Activated T-cell treated with anti-CD3 and anti-CD28 coated beads for 24 hours (primary cell): ENCODE data around the gene DNER.
"Not testable (repeated sequence)": the region's sequence is repeated elsewhere in the genome, so short reads cannot be mapped to it uniquely, and the experiment has no call there.

Source experiments
- DNase-seq: peaks from one replicate; pipeline ENCODE4 v3.0.0-alpha.2; 2020; ENCODE audit warnings: low read depth

The DNER gene

DNA sequence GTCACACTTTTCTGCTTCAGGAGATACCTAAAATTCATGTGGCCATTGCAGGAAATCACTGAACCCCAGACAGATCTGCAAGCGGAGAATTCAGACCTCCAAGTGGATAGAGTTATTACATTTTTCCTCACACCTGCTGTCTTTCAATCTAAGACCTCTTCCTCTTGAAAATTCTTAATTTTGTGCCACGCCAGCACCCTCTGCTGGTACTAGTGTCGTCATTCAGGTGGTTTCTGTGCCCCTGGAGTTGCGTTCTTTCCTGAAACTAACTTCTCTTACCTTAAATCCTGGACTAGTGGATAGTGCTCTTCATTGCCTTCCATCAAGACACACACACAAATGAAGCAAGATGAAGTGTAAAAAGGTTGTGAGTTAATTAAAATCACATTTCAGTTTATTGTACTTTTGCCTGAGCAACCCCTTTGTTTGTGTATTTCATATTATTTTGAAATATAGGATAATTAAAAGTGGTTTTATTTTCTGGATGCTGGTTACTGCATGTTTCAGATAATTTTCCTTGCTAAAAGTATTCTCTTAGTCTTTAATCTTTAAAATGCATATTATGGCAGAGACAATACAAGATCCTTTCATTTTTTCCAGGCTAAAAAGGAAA lies 1.6 kb upstream of the DNER start:
- DNase-seq: peak; percentile 9

DNA sequence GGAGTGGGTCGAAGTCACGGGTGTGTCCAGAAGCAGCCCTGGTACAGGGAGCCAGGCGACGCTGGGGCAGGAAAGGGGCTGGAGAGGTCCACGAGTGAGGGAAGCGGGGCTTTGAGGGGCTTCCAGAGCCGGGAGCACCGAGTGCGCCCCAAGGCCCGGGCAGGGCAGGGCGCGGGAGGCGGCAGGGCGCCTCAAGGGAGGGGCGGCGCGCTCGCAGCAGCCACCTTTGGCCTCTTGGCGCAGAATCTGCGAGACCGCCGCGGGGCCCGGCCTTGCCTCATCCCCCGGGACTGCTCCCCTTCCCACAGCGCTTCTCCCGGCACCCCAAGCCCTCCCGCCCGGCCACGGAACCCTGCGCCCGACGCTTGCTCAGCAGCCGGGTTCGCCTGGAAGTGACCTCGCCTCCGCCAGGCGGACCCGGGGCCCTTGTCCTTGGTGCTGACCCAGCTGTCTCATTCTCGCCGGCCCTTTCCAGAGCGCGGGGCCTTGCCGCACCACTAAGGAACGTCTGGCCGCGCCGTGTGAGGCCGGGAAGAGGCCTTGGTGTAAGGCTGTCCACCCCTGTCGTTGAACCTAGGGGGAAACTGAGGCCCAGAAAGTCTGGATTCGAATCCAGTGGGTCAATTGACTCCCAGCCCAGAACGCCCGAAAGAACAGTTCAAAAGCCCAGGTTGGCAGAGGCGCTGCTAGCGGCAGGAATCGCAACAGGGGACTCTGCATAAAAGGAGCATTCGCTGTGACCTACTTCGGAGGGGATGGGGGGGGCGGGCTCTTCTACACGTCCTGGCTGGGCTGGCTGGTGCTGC lies 584 bp upstream of the DNER start:
- peak; percentile 16 for DNase-seq

DNA sequence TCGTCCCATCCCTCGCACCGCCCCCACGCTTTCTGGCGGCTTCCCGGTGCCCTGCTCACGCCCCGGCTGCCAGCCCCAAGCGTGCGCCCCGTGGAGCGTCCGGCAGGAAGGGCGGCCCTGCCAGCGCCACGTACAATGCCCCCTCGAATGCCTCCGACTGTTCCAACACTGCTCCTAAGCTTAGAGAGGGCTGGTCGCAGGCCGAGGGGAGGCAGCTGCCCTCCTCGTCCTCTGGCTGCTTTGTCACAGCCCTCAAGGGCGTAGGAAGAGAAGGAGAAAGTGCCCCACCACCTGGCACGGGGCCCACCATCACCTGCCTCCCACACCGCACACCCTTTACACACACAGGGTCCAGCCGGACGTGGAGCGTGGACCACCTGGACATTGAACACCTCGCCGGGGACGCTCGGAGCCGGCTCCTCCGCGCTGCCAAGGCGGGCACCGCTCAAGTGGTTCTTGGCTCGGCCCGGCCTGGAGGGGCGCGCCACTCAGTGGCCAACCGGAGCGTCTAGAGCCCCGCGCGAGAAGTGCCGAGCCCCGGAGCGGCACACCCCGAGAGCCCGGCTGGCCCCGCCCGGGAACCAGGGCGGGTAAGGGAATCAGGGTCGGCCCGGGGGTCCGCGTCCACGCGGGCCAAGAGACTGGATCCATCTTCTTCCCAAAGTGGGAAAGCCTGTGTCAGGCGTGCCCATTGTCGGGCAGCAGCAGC lies 830 bp downstream of the DNER start:
- DNase-seq: no peak

DNA sequence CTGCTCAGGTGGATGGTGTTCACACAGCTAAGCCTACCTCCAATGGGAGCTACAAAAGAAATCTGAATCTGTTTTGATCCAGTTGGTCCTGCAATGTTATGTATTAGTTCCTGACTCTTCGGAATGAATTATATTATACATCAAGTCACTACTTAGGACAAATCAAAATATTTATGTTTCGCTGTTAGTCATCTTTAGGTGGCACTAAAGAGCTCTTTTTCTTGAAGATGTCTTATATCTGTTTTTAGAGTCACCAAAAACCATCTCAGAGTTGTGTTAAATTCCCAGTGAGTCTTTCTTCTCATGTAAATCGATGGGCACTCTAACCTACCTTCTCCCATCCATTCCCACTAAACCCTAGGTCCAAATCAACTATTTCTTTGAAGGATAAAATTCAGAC lies 2.2 kb downstream of the DNER start:
- no peak for DNase-seq

DNA sequence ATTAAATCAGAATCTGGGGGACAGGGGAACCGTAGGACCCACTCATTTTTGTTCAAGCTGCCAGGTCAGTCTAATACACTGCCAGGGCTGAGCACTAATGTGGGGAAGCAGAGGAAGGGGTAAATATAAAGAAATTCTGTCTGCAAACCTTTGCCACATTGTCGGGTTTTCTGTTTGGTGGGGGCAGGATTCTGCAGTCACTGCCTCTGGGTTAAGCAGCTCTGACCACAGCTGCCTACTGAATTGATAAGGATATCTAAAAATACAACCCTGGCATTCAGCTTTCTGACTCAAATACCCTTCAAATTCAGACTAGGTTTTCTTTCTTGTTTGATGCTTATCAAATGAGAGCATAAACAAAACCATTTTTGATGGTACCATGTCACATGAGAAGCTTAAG lies 6.0 kb downstream of the DNER start:
- DNase-seq: no peak

DNA sequence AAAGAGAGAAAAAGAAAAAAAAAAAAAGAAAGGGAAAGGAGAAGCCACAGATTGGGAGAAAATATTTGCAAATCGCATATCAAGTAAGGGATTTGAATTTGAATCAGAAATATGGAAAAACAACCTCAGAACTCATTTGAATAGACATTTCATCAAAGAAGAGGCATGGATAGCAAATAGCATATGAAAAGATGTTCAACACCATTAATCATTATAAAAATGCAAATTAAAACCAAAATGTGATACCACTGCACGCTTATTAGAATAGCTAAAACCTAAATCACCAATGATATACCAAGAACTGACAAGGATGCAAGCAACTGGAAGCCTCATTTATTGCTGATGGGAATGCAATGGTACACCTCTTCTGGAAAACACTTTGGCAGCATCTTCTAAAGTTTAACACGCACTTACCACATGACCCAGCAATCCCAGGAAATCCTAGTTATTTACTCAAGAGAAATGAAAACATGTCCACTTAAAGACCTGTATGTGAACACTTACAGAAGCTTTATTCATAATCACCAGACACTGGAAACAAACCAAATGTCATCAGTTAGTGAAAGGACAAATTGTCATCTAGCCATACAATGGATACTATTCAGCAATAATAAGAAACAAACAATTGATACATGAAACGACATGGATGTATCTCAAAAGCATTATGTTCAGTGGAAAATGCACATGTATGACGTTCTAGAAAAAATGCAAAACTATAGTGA lies 10.3 kb downstream of the DNER start:
- DNase-seq: no peak

DNA sequence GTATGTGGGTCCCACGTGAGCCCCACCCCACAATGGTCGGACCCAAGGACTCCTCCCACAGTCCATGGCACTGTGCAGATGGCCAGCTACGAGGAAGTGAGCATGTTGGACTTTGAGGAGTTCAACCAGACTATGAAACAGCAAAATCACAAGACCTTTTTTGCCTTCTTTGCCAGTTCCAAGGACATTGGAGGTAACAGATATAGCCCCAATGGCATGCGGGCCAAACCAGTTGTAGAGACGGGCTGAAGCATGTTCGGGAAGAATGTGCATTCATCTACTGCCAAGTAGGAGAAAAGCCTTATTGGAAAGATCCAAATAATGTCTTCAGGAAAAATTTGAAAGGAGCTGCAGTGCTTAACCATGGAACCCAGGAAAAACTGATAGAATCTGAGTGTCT lies 12.6 kb downstream of the DNER start:
- DNase-seq: no peak

DNA sequence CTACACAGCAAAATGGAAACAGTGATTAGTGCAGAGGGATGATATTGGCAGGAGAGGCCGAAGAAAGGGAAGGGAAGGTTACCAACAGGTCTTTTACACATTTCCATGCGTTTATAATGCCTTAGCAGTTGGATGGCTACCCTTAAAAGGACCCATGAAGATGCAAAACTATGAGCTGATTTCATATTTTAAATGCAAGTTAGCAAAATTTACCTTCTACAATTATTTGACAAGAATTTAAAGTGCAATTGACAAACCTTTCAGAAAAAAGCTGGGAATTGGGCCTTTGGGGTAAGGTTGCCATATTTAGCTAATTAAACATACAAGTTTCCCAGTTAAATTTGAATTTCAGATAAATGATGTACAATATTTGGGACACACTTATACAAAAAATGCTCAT lies 13.3 kb downstream of the DNER start:
- DNase-seq: no peak

DNA sequence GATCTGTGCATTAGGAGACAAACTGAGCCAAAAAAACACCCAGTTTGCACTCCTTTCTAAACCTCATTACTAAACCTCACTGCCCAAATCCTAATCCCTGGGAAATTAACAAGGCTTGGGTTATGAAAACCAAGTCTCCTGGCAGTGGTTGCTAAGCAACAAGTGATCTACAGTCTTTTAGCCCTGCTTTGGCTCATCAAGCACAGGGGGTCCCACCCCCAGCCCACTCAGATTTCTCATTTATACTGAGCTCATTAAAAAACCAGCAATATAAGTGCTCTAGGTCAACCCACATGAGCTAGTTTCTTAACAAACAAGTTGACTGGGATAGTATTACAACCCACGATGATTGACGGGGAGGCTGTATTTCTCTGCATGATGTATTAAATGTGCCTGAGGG lies 18.4 kb downstream of the DNER start:
- no peak for DNase-seq

DNA sequence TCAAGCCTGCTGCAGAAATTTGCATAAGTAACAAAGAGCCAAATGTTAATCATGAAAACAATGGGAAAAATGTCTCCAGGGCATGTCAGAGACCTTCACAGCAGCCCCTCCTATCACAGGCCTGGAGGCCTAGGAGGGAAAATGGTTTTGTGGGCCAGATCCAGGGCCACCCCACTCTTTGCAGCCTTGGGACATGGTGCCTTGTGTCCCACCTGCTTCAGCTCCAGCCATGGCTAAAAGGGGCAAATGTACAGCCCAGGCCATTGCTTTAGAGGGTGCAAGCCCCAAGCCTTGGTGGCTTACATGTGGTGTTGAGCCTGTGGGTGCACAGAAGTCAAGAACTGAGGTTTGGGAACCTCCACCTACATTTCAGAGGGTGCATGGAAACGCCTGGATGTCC lies 20.5 kb downstream of the DNER start:
- DNase-seq: not testable (repeated sequence)

DNA sequence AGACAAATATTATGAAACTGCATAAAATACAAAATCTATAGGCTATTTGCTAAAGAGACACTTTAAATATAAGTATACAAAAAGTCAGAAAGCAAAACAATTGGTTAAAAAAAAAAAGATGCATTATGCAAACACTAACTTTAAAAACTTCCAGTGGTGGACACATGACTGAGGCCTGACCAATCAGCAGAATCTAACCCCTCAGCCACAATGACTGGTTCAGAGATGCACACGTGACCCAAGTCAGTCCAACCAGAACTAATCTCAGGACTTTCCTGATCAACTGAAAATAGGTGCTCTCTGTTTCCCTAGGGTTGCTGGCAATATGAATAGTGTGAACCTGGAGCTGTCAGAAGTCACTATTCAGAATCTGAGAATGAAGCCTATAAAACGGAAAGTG lies 22.7 kb downstream of the DNER start:
- no peak for DNase-seq

DNA sequence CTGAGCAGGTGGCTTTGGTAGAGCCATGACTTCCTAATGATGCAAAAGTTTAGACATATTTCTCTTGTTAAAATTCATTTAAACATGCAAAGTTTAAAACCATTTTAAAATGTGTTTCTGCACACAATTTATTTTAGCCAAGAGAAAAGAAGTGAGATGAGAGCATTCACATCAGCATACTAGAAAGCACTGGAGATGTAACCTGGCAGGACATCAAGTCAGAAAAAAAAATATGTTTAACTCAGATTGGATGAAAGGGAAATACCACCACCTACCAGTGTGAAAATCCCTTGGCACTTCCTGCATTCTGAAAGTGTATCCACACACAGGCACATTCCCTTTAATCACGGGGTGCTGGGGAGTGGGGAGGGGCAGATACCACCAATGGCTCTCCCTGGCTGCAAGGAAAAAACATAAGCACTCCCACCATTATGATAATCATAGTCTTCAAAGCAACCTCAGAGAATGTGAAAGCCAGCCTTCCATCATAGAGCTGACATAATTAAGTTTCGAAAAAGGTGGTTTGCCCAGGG lies 25.0 kb downstream of the DNER start:
- DNase-seq: no peak

DNA sequence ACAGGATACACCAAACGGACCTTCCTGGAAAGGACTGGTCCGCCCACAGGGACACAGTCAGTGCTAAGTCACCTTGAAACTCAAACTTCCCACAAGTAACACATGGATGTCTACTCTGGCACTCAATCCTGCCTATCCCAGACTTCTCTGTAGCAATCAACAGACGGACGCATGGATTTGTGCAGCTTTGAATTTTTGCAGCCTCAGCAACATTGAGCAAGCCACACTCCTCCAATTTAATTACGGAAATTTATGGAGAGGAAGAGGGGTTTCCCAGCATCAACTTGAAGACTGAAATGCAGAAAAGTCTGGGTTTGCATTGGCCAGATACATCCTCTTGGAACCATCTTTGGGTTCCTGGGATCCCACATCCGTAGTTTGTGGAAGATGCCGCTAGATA lies 26.2 kb downstream of the DNER start:
- no peak for DNase-seq

DNA sequence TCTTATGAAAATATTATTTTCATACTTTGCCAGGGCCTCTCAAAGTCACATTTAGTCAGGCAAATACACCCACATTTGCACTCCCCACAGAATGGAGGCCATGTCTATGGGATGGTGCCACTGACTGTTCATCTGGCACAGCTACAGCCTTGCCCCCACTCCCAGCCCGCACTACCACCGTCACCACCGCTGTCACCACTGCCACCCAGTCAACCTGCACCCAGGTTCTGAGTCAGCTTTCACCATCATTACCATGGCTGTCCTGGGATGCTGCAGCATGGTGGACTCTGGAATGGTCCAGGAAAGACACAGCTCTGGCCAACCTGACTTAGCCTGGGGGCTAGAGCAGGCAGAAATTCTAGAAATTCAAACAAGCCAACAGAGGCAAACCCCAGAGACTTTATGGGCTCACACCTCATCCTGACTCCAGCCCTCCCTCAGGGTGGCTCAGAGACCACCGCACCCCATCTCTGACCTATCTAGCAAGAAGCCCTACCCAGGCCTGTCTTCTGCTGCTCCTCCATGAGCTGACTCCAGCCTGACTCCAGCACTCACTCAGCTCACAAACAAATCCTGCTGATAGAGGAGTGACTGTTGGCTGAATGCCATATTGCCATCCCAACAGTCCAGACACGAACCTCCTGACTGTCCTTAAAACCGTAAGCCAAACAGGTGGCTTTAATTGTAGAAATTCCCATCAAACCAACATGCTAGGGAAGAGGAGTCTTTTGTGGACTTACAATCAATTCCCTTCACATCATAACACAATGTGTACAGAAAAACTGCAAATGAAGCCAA lies 28.0 kb downstream of the DNER start:
- DNase-seq: no peak

DNA sequence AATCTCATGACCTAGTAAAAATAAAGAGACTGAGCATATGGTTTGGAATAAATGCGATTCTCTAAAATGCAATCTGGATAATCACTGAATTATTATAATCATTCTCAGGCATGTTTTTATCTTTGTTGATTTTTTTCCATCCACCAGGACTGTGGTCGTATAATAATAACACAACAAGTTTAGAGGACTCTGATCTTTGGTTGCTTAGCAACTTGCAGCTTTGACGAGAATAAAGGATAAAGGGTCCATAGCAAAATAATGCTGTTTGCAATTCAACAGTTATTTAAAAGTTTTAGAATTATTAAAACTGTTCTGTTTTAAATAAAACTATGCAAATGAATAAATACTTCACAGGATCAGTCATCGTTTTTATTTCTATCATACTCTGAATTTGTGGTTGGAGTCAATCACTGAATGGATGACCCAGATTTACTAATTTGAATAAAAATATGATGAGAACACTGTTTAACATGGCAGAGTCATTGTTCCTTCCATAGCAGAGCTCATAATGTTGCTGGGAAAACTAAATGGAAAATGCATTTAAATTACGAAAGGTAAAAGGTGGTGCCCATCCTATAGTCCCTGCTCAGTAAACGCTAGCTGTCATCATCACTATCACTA lies 29.3 kb downstream of the DNER start:
- DNase-seq: no peak

DNA sequence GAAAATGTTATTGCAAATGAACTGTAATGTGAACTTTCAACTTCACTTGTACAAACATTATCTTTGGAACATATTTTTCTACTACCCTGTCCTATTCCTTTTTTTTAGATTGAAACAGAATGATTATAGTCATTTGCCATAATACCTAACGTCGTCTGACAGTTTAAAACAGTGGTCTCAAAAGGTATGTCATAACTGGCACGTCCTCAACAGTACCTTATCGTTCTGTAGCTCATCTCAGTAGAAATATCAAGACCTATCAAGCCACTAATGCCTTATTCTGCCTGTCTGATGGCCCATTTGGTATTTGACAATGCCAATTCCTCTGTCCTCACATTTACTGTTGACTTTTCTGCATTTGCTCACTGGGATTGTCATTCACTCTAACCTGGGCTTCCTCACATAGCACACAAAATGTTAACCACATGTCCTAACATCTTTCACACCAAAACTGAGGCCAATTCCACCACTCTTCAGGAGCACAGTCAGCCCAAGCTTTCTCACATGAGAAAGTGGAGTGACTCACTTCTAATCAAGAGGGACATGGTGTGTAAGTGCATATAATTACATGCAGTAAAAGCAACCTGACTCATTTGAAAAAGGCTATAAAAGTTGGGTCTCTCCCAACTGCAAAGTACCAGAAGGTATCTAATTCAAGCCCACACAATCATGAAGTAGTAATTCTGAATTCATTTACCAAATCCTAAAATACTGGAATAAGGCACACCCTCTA lies 34.8 kb downstream of the DNER start:
- DNase-seq: no peak

DNA sequence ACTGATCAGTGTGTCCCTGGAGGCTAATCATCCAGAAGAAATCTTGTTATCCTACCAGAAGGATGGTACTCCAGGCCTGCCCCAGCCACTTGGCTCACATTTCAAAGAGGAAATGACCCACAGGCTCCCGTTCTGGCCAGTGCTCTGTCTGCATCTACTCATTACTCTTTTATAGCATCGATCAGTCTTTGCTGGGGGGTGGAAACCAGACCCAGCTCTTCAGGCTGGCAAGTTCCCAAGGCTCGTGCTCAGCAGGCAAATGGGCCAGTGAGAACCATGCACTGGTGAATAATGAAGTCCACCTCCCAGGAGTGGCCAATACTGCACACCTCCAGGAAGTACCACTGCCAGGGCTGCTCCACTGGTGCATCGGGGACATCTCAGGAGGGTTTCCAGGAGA lies 38.8 kb downstream of the DNER start:
- no peak for DNase-seq

DNA sequence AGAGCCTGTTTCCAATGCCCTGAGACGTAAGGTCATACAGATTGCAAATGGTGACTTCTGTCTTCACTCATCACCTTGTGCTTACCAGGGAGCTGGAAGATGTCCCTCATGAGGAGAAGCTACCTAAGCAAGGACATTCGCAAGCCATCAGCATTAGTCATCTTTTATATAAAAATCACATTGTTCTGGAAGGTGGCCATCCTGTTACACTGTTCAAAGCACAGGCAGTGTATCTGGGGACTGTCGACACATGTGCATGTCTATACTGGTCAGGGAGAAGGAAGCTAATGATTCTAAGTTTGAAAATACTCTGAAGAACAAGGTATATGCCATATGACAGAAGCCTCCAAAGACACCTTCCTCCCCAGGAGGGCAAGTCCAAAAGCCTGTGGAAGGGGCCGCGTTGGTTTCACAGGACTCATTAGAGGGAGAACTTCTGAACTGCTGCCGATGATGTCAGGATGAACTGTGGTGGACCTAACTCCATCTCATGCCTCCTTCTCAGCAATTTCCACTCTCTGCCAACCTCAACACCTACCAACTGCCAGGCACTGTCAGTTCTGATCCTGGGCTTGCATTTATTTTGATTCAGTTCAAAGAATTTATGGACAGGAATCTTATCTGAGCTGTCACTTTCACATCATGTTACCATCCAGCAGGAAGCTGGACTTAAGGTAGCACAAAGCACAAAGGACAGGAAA lies 39.4 kb downstream of the DNER start:
- no peak for DNase-seq

DNA sequence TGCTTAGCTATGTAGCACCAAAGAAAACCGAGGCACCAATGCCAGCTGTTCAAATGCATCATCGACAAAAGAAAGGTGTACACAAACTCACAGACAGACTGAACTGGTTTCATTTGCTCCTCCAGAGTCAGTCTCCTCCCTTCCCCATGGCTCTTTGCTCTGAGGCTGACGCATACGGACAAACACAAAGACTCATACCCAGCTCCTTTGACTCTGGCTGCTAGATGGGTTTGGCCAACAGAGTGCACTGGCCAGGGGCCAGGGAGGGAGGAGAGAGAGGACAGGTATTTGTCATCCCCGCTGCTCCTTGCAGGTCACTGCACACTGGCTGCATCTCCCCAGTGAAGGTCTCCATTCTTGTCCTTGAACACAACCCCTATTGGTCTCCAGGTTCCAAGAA lies 40.7 kb downstream of the DNER start:
- no peak for DNase-seq

DNA sequence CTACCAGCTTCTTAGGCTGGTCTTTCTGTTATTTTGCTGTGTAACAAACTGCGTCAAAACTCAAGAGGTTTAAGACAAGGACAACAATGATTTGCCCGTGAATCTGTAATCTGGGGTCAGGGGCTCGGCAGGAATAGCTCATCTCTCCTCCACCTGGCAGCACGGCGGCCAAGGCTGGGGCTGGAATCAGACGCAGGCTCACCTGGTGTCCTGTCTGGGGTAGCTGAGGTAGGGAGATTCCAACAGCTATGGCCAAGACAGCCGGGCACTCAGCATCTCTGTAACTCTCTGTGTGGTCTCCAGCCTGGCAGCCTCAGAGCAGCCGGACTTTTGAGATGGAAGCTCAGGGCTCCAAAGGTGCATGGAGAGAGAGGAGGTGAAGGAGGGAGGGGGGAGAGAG lies 42.3 kb downstream of the DNER start:
- DNase-seq: no peak
